HG03354 (cell line): ENCODE measurements around the gene ALPL.

Experiments used
- ATAC-seq: cut with Tn5 transposase; IDR thresholded peaks from one replicate; pipeline ENCODE4 v1.9.1; 2021; ENCODE audit warnings: mild to moderate bottlenecking; ENCODE audit not compliant: unreplicated experiment, poor library complexity, severe bottlenecking

The ALPL gene

GRCh38 chr1:21624571-21625389 lies 115.6 kb downstream of the ALPL start:
- ATAC-seq: no peak

GRCh38 chr1:21625390-21626190 lies 116.4 kb downstream of the ALPL start:
- no peak for ATAC-seq

DNA sequence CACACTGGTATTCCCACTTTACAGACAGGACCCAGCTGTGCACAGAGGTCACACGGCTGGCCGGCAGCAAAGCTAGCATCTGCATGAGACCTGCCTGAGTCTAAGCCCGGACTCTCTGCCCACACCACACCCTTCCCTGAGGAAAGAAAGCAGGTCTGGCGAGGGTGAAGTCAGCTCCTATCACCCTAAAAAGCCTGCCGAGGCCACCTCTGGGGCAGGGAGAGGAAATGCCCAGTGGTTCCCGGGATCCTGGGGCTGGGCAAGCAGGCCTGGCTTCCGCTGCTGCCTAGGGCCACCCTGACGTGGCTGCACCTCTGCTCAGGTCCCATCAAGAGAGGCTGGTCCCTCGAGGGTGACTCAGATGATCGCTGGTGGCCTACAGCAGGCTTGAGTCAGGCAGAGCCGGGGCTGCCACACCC lies 117.7 kb downstream of the ALPL start:
- no peak for ATAC-seq
